ENCODE results near the gene NFAM1. TPM values are rescaled to one million over a fixed set of nuclear protein-coding genes. Genes with fewer than 3 reads are reported as not detected.

The NFAM1 gene
- total and polyA plus RNA-seq, 2 experiments from 2014 or later, result 0.11 to 0.49 TPM

- TF ChIP-seq, protein P1, sequence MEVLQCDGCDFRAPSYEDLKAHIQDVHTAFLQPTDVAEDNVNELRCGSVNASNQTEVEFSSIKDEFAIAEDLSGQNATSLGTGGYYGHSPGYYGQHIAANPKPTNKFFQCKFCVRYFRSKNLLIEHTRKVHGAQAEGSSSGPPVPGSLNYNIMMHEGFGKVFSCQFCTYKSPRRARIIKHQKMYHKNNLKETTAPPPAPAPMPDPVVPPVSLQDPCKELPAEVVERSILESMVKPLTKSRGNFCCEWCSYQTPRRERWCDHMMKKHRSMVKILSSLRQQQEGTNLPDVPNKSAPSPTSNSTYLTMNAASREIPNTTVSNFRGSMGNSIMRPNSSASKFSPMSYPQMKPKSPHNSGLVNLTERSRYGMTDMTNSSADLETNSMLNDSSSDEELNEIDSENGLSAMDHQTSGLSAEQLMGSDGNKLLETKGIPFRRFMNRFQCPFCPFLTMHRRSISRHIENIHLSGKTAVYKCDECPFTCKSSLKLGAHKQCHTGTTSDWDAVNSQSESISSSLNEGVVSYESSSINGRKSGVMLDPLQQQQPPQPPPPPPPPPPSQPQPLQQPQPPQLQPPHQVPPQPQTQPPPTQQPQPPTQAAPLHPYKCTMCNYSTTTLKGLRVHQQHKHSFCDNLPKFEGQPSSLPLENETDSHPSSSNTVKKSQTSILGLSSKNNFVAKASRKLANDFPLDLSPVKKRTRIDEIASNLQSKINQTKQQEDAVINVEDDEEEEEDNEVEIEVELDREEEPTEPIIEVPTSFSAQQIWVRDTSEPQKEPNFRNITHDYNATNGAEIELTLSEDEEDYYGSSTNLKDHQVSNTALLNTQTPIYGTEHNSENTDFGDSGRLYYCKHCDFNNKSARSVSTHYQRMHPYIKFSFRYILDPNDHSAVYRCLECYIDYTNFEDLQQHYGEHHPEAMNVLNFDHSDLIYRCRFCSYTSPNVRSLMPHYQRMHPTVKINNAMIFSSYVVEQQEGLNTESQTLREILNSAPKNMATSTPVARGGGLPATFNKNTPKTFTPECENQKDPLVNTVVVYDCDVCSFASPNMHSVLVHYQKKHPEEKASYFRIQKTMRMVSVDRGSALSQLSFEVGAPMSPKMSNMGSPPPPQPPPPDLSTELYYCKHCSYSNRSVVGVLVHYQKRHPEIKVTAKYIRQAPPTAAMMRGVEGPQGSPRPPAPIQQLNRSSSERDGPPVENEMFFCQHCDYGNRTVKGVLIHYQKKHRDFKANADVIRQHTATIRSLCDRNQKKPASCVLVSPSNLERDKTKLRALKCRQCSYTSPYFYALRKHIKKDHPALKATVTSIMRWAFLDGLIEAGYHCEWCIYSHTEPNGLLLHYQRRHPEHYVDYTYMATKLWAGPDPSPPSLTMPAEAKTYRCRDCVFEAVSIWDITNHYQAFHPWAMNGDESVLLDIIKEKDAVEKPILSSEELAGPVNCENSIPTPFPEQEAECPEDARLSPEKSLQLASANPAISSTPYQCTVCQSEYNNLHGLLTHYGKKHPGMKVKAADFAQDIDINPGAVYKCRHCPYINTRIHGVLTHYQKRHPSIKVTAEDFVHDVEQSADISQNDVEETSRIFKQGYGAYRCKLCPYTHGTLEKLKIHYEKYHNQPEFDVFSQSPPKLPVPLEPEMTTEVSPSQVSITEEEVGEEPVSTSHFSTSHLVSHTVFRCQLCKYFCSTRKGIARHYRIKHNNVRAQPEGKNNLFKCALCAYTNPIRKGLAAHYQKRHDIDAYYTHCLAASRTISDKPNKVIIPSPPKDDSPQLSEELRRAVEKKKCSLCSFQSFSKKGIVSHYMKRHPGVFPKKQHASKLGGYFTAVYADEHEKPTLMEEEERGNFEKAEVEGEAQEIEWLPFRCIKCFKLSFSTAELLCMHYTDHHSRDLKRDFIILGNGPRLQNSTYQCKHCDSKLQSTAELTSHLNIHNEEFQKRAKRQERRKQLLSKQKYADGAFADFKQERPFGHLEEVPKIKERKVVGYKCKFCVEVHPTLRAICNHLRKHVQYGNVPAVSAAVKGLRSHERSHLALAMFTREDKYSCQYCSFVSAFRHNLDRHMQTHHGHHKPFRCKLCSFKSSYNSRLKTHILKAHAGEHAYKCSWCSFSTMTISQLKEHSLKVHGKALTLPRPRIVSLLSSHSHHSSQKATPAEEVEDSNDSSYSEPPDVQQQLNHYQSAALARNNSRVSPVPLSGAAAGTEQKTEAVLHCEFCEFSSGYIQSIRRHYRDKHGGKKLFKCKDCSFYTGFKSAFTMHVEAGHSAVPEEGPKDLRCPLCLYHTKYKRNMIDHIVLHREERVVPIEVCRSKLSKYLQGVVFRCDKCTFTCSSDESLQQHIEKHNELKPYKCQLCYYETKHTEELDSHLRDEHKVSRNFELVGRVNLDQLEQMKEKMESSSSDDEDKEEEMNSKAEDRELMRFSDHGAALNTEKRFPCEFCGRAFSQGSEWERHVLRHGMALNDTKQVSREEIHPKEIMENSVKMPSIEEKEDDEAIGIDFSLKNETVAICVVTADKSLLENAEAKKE (CRISPR knock-in tag; IDR thresholded peaks at IDR 0.05), result no peak
- TF ChIP-seq CREB1 (CRISPR knock-in tag; IDR thresholded peaks at IDR 0.05; ENCODE audit: low read depth), result no peak
These were observed 100.1 kb downstream of the NFAM1 start (continued) for GRCh38 chr22:42332089-42332488.

GRCh38 chr22:42331014-42331413 lies 101.2 kb downstream of the NFAM1 start:
- H3K9me2 ChIP-seq (ENCODE audit: insufficient read depth), result no peaks in the 10 kb centered on the region
- H2AFZ ChIP-seq, result no peak overlapping the region
- peaks cover 13% of the 10 kb centered on the region for H3K4me1 Mint-ChIP-seq
- H3K4me2 ChIP-seq, result no peak overlapping the region
- no peaks in the 10 kb centered on the region for H3K27me3 ChIP-seq (ENCODE audit: insufficient read depth)
- no peaks in the 10 kb centered on the region for H3K36me3 ChIP-seq (ENCODE audit: insufficient read depth)
- peaks cover 5% of the 10 kb centered on the region; the same call in 1 of the 2 replicates for H4K20me1 ChIP-seq (replicated peaks; ENCODE audit: insufficient read depth)
- no peaks in the 10 kb centered on the region for H3F3A ChIP-seq (replicated peaks; ENCODE audit: low read depth)
- TF ChIP-seq ZNF331 (CRISPR knock-in tag; IDR thresholded peaks at IDR 0.05; ENCODE audit: low read depth), result no peak
- no peak for TF ChIP-seq NANOG (IDR thresholded peaks at IDR 0.05; ENCODE audit: borderline replicate concordance)
- no peak for TF ChIP-seq CREB1 (CRISPR knock-in tag; IDR thresholded peaks at IDR 0.05; ENCODE audit: low read depth)
- no peak overlapping the region for H3K4me3 Mint-ChIP-seq
- H3K4me3 ChIP-seq, result no peak overlapping the region
- ATAC-seq, result no peak
- no peak for DNase-seq (ENCODE audit: low spot score)
- H3K79me2 ChIP-seq (replicated peaks; ENCODE audit: insufficient read depth), result no peaks in the 10 kb centered on the region
- no peaks in the 10 kb centered on the region for H3K4me1 ChIP-seq (ENCODE audit: insufficient read depth)
- H3K36me3 Mint-ChIP-seq (ENCODE audit: low read depth), result no peaks in the 10 kb centered on the region; the same call in 2 of the 3 replicates
- peaks cover 1% of the 10 kb centered on the region for H3K27me3 Mint-ChIP-seq (ENCODE audit: insufficient read depth, low read depth, poor library complexity)
- H3K27ac ChIP-seq (ENCODE audit: low read depth), result no peak overlapping the region
- H3K27ac Mint-ChIP-seq, result no peak overlapping the region
- no peaks in the 10 kb centered on the region for H3K9me3 Mint-ChIP-seq

Other genes starting within 250 kb of the NFAM1 start
- 57.5 and 68.7 TPM in 2 replicates for gene TCF20, start 161.8 kb downstream of the NFAM1 start, total RNA-seq (2014; rRNA removed; shearing (Covaris generic))
- gene TCF20, start 161.8 kb downstream of the NFAM1 start, polyA plus RNA-seq (2016; fragmentation: Nextera tagmentation; extraction: Ambion mirVana), result 6.4 and 6.6 TPM in 2 replicates
- 51.9 and 59.2 TPM in 2 replicates for gene RRP7A, start 87.4 kb upstream of the NFAM1 start, total RNA-seq (2014; rRNA removed; shearing (Covaris generic))
- 48.1 and 48.9 TPM in 2 replicates for gene RRP7A, start 87.4 kb upstream of the NFAM1 start, polyA plus RNA-seq (2016; fragmentation: Nextera tagmentation; extraction: Ambion mirVana)
- gene SERHL2, start 121.6 kb upstream of the NFAM1 start, total RNA-seq (2014; rRNA removed; shearing (Covaris generic)), result 1.5 and 1.7 TPM in 2 replicates
- gene SERHL2, start 121.6 kb upstream of the NFAM1 start, polyA plus RNA-seq (2016; fragmentation: Nextera tagmentation; extraction: Ambion mirVana), result 2.1 TPM in 2 replicates
- gene POLDIP3, start 182.5 kb upstream of the NFAM1 start, total RNA-seq (2014; rRNA removed; shearing (Covaris generic)), result 49.0 and 54.3 TPM in 2 replicates
- 34.3 and 38.2 TPM in 2 replicates for gene POLDIP3, start 182.5 kb upstream of the NFAM1 start, polyA plus RNA-seq (2016; fragmentation: Nextera tagmentation; extraction: Ambion mirVana)
- gene ATP5MGL, start 208.2 kb upstream of the NFAM1 start, total RNA-seq (2014; rRNA removed; shearing (Covaris generic)), result not detected in 2 replicates
- gene ATP5MGL, start 208.2 kb upstream of the NFAM1 start, polyA plus RNA-seq (2016; fragmentation: Nextera tagmentation; extraction: Ambion mirVana), result 0.30 and 0.53 TPM in 2 replicates
- gene CYB5R3, start 217.0 kb upstream of the NFAM1 start, total RNA-seq (2014; rRNA removed; shearing (Covaris generic)), result 66.4 and 76.2 TPM in 2 replicates
- gene CYB5R3, start 217.0 kb upstream of the NFAM1 start, polyA plus RNA-seq (2016; fragmentation: Nextera tagmentation; extraction: Ambion mirVana), result 66.8 and 76.9 TPM in 2 replicates

Measured in GM23338 (cell line).